PFSK-1 (cell line): ENCODE measurements around the gene CD300E.

ENCODE experiments used
- FOXP2 ChIP-seq: optimal IDR thresholded peaks from 2 replicates; pipeline ENCODE3; 2011; ENCODE audit warnings: borderline replicate concordance, control low read depth, inconsistent platforms; ENCODE audit not compliant: insufficient read depth; ENCODE audit errors: extremely low read length, extremely low read depth
- POLR2AphosphoS5 ChIP-seq: IDR thresholded peaks from 2 replicates; pipeline ENCODE4 v1.6.1; 2012; ENCODE audit warnings: low read depth, mild to moderate bottlenecking, control low read depth, low read length, moderate library complexity
- REST ChIP-seq, 2 experiments: IDR thresholded peaks; 2 replicates each; pipeline versions ENCODE4 v1.6.1 to v1.8.0; 2011 to 2012; ENCODE audit warnings: low read depth in 2 of 2, low read length in 2 of 2, control low read depth in 1 of 2, inconsistent platforms in 1 of 2, mild to moderate bottlenecking in 1 of 2, moderate library complexity in 1 of 2; ENCODE audit not compliant: insufficient read depth in 1 of 2
- SIN3A ChIP-seq: IDR thresholded peaks from 2 replicates; pipeline ENCODE4 v1.6.1; 2012; ENCODE audit warnings: mild to moderate bottlenecking, low read length, moderate library complexity, borderline replicate concordance; ENCODE audit not compliant: insufficient read depth
- TAF1 ChIP-seq: IDR thresholded peaks from 2 replicates; pipeline ENCODE4 v1.6.1; 2012; ENCODE audit warnings: low read length, control low read depth, borderline replicate concordance; ENCODE audit not compliant: insufficient read depth

Gene CD300E

GRCh38 chr17:74641958-74642298 lies 18.4 kb upstream of the CD300E start:
- TF ChIP-seq REST (IDR thresholded peaks at IDR 0.05; ENCODE audit: insufficient read depth in 1 of 2, low read depth in 2 of 2, low read length in 2 of 2) (no peak), TAF1 (no peak), POLR2AphosphoS5 (no peak)

- no peak for TF ChIP-seq FOXP2
- TF ChIP-seq TAF1 = no peak
- no peak for TF ChIP-seq POLR2AphosphoS5
- TF ChIP-seq REST (IDR thresholded peaks at IDR 0.05; ENCODE audit: insufficient read depth in 1 of 2, low read depth in 2 of 2, low read length in 2 of 2) = no peak
- TF ChIP-seq SIN3A = no peak
These were observed 17.9 kb upstream of the CD300E start for GRCh38 chr17:74641224-74641957.

GRCh38 chr17:74639704-74640151 lies 16.2 kb upstream of the CD300E start:
- TF ChIP-seq FOXP2 (no peak), POLR2AphosphoS5 (no peak), SIN3A (no peak), TAF1 (no peak), REST (IDR thresholded peaks at IDR 0.05; ENCODE audit: insufficient read depth in 1 of 2, low read depth in 2 of 2, low read length in 2 of 2) (no peak)

GRCh38 chr17:74637926-74638325 lies 14.4 kb upstream of the CD300E start:
- TF ChIP-seq FOXP2 (no peak), SIN3A (no peak), TAF1 (no peak)

GRCh38 chr17:74637265-74637664 lies 13.7 kb upstream of the CD300E start:
- no peak for TF ChIP-seq REST (IDR thresholded peaks at IDR 0.05; ENCODE audit: insufficient read depth in 1 of 2, low read depth in 2 of 2, low read length in 2 of 2)
- no peak for TF ChIP-seq FOXP2
- no peak for TF ChIP-seq POLR2AphosphoS5
- no peak for TF ChIP-seq SIN3A
- no peak for TF ChIP-seq TAF1
